ENCODE measurements around the gene KCNH6.

KCNH6 gene

GRCh38 chr17:63579633-63580032, 56.5 kb downstream of the KCNH6 start:
- H3K9me3 ChIP-seq (ENCODE audit: control insufficient read depth, insufficient read depth, low read depth, low read length): no peaks in the 10 kb centered on the region
- ChIA-PET POLR2A (no interaction called here), CTCF (interaction anchor here (0.9 to 1.5 kb wide), 3 partner anchors 33 to 135 kb away, joined by 3 to 4 read pairs (median 4); no protein-coding TSS in a partner anchor)
- H3K4me1 ChIP-seq (ENCODE audit: control insufficient read depth, insufficient read depth, low read length): no peaks in the 10 kb centered on the region
- no peak overlapping the region for H3K4me3 ChIP-seq (ENCODE audit: low read depth, low read length)
- H3K36me3 ChIP-seq (ENCODE audit: control insufficient read depth in 2 of 2, insufficient read depth in 1 of 2, low read length in 2 of 2): peaks cover 27 to 71% of the 10 kb centered on the region in 2 experiments
- no peak overlapping the region for H3K27ac ChIP-seq (ENCODE audit: extremely low read depth, low read depth, low read length)
- TF ChIP-seq ZNF776 (tag by site-specific recombination; IDR thresholded peaks at IDR 0.05; ENCODE audit: borderline replicate concordance) (no peak), ZNF571 (tag by site-specific recombination; IDR thresholded peaks at IDR 0.05) (no peak), ZNF146 (tag by site-specific recombination; IDR thresholded peaks at IDR 0.05) (no peak), ZNF585B (tag by site-specific recombination; IDR thresholded peaks at IDR 0.05) (no peak), OSR2 (tag by site-specific recombination; IDR thresholded peaks at IDR 0.05) (no peak), ZBTB21 (tag by site-specific recombination; IDR thresholded peaks at IDR 0.05) (no peak), ZNF530 (tag by site-specific recombination; IDR thresholded peaks at IDR 0.05; ENCODE audit: low read depth) (no peak)
- TF ChIP-seq, protein P1, sequence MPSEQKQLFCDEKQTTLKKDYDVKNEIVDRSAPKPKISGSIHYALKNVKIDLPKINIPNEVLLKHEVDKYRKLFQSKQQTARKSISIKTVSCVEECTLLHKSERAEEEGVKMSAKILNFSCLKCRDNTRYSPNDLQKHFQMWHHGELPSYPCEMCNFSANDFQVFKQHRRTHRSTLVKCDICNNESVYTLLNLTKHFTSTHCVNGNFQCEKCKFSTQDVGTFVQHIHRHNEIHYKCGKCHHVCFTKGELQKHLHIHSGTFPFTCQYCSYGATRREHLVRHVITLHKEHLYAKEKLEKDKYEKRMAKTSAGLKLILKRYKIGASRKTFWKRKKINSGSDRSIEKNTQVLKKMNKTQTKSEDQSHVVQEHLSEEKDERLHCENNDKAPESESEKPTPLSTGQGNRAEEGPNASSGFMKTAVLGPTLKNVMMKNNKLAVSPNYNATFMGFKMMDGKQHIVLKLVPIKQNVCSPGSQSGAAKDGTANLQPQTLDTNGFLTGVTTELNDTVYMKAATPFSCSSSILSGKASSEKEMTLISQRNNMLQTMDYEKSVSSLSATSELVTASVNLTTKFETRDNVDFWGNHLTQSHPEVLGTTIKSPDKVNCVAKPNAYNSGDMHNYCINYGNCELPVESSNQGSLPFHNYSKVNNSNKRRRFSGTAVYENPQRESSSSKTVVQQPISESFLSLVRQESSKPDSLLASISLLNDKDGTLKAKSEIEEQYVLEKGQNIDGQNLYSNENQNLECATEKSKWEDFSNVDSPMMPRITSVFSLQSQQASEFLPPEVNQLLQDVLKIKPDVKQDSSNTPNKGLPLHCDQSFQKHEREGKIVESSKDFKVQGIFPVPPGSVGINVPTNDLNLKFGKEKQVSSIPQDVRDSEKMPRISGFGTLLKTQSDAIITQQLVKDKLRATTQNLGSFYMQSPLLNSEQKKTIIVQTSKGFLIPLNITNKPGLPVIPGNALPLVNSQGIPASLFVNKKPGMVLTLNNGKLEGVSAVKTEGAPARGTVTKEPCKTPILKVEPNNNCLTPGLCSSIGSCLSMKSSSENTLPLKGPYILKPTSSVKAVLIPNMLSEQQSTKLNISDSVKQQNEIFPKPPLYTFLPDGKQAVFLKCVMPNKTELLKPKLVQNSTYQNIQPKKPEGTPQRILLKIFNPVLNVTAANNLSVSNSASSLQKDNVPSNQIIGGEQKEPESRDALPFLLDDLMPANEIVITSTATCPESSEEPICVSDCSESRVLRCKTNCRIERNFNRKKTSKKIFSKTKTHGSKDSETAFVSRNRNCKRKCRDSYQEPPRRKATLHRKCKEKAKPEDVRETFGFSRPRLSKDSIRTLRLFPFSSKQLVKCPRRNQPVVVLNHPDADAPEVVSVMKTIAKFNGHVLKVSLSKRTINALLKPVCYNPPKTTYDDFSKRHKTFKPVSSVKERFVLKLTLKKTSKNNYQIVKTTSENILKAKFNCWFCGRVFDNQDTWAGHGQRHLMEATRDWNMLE (tag by site-specific recombination; conservative IDR thresholded peaks at IDR 0.05; ENCODE audit: low read depth): no peak

DNA sequence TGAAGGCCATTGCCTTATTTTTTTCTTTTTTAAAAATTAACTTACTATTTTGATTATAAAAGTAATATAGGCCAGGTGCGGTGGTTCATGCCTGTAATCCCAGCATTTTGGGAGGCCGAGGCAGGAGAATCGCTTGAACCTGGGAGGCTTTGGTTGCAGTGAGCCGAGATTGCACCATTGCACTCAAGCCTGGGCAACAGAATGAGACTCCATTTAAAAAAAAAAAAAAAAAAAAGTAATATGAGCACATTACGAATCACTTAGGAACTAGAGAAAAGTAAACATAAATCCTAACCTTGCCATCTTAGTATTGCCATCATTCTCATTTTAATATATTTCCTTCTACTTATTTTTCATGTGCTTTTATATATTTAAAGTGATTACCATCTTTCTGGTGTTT, 64.6 kb downstream of the KCNH6 start:
- Histone ChIP-seq H3K4me1 (ENCODE audit: control insufficient read depth, insufficient read depth, low read length) (no peaks in the 10 kb centered on the region), H3K36me3 (ENCODE audit: control insufficient read depth in 2 of 2, insufficient read depth in 1 of 2, low read length in 2 of 2) (peaks cover 68 to 91% of the 10 kb centered on the region in 2 experiments), H3K27ac (ENCODE audit: extremely low read depth, low read depth, low read length) (no peak overlapping the region), H3K9me3 (ENCODE audit: control insufficient read depth, insufficient read depth, low read depth, low read length) (no peaks in the 10 kb centered on the region), H3K4me3 (ENCODE audit: low read depth, low read length) (no peak overlapping the region)
- ChIA-PET POLR2A (no interaction called here), CTCF (interaction anchor here (0.7 to 1.3 kb wide), 3 partner anchors 30 to 251 kb away, joined by 3 to 5 read pairs (median 4); no protein-coding TSS in a partner anchor)
- TF ChIP-seq ZNF843 (tag by site-specific recombination; IDR thresholded peaks at IDR 0.05): no peak
- TF ChIP-seq, protein P2, sequence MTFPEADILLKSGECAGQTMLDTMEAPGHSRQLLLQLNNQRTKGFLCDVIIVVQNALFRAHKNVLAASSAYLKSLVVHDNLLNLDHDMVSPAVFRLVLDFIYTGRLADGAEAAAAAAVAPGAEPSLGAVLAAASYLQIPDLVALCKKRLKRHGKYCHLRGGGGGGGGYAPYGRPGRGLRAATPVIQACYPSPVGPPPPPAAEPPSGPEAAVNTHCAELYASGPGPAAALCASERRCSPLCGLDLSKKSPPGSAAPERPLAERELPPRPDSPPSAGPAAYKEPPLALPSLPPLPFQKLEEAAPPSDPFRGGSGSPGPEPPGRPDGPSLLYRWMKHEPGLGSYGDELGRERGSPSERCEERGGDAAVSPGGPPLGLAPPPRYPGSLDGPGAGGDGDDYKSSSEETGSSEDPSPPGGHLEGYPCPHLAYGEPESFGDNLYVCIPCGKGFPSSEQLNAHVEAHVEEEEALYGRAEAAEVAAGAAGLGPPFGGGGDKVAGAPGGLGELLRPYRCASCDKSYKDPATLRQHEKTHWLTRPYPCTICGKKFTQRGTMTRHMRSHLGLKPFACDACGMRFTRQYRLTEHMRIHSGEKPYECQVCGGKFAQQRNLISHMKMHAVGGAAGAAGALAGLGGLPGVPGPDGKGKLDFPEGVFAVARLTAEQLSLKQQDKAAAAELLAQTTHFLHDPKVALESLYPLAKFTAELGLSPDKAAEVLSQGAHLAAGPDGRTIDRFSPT (tag by site-specific recombination; IDR thresholded peaks at IDR 0.05): no peak
- no peak for TF ChIP-seq ZNF785 (tag by site-specific recombination; IDR thresholded peaks at IDR 0.05)
- TF ChIP-seq ZNF433 (tag by site-specific recombination; IDR thresholded peaks at IDR 0.05; ENCODE audit: low read depth): no peak
- TF ChIP-seq, protein P3, sequence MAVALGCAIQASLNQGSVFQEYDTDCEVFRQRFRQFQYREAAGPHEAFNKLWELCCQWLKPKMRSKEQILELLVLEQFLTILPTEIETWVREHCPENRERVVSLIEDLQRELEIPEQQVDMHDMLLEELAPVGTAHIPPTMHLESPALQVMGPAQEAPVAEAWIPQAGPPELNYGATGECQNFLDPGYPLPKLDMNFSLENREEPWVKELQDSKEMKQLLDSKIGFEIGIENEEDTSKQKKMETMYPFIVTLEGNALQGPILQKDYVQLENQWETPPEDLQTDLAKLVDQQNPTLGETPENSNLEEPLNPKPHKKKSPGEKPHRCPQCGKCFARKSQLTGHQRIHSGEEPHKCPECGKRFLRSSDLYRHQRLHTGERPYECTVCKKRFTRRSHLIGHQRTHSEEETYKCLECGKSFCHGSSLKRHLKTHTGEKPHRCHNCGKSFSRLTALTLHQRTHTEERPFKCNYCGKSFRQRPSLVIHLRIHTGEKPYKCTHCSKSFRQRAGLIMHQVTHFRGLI (tag by site-specific recombination; IDR thresholded peaks at IDR 0.05): no peak
- TF ChIP-seq REPIN1 (tag by site-specific recombination; IDR thresholded peaks at IDR 0.05; ENCODE audit: low read depth): no peak
- no peak for TF ChIP-seq SP3 (tag by site-specific recombination; IDR thresholded peaks at IDR 0.05)
- no peak for TF ChIP-seq ZNF146 (tag by site-specific recombination; IDR thresholded peaks at IDR 0.05)
- no peak for TF ChIP-seq PRDM1 (tag by site-specific recombination; IDR thresholded peaks at IDR 0.05)
- TF ChIP-seq OVOL3 (tag by site-specific recombination; IDR thresholded peaks at IDR 0.05): no peak
